HG03442 (cell line): ENCODE data around the gene CEP104.

ENCODE experiments used
- ATAC-seq: cut with Tn5 transposase; IDR thresholded peaks from one replicate; pipeline ENCODE4 v1.9.1; 2021; ENCODE audit warnings: mild to moderate bottlenecking, moderate library complexity; ENCODE audit not compliant: unreplicated experiment

CEP104 gene

DNA sequence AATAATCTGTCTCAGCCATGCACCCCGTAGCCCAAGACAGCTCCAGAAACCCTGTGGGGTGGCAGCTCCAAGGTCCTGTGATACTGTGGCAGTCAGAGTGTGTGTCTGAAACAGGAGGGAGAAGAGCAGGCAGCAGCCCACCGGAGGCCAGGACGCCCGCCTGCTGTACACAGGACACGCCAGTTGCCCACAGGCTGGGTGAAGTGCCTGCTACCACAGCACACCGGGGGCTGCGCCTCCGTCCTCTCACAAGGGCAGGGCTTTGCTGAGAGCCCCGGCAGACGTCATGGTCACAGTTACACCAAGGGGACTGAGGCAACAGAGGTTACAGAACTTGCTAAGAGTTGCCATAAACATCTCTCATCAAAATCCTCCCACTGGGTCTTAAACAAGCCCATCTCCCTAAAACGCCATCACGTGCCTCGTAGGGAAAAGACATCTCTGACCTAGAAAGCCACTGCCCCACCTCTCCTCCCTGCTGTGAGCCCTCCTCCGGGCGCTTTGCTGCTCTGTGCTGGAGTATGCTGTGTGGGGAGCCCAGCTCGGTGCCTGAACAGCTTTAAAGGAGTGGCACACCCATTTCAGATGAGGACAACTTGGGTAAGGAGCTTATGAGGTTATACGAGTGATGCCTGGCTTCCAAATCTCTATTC is 37.7 kb upstream of the CEP104 start:
- no peak for ATAC-seq

DNA sequence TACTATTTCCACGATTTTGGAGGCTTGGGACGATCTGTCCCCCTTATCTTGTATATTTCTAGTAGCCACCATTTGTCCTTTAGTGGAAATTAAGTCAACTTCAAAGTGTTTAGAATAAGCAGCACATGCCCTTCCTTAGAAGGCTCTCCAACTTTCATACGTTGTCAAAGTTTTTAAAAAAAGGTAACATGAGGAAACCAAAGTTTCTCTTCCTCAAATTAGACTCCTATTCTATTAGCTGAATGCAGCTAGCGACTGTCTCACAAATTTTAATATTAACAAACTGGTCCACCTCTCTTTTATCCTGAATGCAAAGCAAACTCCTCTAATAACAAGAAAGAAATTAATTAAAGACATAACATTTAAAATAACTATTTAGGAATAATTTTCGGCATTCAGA is 36.2 kb upstream of the CEP104 start:
- no peak for ATAC-seq

DNA sequence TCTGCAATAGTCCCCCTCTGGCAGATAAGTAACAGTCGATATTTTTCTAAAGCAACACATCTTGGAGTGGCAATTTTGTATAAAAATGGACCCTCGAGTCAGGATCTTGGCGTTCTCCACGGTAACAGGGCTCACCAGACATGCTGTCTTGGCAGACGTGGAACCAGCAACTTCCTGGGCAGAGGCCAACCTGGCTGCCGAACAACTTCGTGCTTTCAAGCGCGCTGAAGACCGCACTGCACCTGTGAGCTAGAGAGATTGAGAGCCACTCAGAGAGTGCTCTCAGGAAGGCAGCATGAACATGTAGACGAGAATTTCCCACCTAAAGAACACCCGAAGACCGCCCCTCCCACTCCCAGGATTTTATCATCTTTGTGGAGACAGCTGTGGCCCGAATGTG is 35.7 kb upstream of the CEP104 start:
- no peak for ATAC-seq

DNA sequence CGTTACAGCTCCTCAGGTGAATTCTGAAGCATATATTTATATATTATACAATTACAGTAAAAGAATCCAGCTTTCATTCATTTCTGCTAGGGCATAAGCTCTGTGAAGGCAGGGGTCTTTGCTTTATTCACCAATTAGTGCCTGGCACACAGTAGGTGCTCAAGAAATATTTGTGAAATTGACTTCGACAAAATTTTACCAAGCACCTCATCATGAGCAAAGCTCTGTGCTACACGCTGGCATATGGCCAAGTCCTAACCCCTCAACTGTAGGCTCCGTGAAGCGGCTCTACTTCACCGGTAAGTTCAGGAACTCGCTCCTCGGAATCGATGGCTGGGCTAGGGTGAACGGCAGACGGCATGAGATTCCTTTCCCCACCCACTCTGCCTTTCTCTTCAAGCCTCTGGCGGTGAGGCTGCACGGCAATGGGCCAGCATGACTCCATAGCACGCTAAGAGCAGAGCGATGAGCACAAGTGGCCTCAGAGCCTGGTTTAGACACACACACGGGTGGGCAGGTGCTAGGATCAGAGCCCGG is 34.4 kb upstream of the CEP104 start:
- no peak for ATAC-seq

DNA sequence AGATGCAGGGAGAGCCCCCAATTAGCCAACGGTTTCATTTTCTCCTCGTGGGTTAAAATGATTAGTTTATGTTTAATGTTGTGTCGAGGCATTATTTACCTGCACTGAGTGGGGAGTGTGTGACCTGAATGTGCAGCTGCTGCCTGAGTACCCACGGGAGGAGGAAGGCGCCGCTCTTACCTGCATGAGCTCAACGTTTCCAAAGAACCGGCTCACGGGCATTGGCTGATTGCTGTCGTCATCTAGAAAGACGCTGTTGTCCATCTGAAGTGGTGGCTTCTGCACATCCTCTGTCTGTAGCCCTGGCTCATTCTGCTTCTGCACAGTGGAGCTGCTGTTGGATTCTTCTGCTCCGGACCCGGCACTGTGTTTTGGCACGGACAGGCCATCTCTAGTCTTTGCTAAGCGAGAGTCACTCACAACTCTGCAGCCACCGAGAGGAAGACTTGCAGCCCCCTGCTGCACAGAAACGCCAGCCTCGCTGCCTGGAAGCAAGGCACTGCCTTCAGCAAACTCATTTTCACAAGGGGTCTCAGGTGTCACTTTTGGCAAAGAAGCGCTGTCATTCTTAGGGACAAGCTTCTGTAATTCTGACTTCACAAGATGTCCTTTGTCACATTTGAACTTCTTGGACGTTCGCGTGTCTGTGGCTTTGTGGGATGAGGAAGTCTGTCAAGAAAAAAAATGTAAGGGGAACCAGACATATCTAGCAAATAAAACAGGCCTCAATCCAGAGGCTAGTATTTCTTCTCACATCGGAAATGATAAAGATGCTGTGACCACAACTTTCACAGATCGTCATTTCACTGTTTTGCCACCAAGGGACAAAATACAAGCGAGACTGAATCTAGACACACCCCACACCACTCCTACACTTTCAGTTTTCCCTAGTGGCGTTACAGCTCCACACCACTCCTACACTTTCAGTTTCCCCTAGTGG is 33.6 kb upstream of the CEP104 start:
- ATAC-seq = no peak

DNA sequence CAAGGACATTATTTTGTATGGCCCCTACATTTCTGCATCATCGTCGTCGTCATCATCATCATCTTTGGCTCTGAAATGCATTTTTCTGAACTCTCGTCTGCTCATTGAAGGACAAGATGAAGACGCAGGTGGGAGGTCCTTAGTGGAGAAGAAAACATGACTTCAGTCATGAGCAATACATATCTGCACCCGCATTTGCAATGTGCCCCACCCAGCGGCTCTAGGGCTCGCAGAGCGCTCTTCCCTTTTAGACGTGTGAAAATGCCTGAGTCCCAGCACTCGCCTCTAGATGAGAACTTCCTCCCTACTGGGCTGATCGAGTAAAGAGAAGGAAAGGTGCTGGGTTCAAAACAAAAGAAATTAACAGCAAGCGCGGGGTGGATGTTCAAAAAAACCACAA is 32.9 kb upstream of the CEP104 start:
- no peak for ATAC-seq

DNA sequence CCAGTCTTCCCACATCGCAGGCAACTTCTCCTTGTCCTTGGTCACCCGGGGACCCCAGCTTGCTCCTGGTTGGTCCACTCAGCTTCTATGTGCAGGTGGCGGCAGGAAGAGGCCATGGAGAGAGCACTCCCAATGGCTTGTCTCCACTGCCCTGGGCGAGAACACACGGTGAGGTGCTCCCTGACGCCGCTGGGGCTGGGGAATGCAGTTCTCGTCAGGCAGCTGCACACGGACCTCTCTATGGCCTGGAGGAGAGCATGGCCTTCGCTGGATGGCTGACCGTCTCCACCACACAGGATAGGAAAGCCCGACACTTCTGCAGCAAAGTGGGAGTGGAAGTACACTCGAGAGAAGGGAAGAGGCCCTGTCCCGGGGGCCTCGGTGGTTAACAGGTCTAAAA is 31.3 kb upstream of the CEP104 start:
- ATAC-seq = no peak

DNA sequence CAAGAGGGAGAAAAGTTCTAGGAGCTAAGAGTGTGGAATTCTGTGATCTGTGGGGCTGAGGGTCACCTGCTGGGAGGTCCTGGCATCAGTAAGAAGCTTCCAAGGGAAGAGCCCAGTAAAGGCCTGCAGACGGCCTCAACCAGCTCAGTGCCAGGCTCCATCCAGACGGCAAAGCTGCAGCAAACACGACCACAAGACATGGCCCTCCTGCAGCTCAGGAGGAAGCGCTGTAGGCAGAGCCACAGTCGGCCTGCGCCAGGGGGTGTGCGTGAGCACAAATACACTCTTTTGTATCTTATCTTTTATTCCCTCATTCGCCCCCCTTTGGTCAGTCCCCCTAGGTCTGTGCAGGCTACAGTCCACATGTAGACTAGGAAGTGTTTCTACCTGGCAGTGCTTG is 29.7 kb upstream of the CEP104 start:
- ATAC-seq = no peak

DNA sequence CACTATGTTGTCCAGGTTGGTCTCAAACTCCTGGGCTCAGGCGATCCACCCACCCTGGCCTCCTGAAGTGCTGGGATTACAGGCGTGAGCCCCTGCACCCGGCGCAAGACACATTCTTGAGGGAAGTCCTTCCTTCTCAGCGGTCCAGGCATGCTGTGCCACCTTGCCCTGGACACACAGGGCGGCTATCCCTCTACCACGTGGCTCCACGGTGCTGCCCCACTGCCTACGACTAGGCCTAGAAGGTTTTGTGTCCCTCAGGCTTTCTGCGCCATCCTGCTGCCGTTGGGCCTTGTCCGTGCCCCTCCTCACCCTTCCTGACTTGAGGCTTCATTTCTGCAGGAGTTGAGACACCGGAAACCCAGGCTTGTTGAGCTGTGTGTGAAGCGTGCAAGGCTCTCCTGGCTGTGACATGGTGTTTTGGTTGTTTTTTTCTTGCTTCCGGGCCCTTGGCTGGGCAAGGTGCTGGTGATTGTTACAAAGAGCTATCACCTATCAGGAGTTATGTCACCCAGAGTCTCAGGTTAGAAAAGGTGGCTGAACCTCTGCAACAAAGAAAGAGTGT is 29.2 kb upstream of the CEP104 start:
- no peak for ATAC-seq

DNA sequence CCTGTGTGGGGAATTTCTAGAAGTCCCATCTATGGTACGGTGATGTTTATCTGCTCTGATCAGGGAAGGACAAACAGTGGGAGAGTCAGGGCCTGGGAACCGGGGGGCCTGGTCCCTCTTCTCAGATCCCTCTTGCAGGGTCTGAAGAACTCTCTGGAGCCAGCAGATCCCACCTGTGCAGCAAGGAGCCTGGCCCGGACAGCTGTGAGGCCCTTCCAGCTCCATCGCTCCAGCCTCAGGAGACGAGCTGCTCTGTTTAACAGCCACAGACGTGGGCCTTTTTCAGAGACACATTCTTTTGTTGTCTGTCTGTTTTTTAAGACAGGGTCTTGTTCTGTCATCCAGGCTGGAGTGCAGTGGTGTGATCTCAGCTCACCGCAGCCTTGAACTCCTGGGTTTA is 28.6 kb upstream of the CEP104 start:
- ATAC-seq = no peak

DNA sequence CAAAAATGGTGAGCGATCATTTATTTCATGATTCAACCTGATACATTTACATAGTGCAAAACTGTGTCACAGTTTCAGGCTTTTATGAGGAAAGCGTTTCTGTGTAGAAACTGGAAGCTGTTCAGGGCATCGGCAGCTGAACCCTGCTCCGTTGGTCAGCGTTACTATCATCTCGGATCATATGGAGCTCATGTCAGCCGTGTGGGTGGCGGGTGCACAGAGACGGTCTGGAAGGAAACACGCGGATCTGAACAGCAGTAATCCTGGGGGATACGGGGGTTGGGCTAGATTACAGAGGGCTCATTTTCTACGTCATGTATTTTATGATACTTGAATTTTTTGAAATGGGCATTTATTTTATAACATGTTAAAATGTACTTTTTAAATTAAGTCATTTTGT is 28.0 kb upstream of the CEP104 start:
- ATAC-seq = no peak

DNA sequence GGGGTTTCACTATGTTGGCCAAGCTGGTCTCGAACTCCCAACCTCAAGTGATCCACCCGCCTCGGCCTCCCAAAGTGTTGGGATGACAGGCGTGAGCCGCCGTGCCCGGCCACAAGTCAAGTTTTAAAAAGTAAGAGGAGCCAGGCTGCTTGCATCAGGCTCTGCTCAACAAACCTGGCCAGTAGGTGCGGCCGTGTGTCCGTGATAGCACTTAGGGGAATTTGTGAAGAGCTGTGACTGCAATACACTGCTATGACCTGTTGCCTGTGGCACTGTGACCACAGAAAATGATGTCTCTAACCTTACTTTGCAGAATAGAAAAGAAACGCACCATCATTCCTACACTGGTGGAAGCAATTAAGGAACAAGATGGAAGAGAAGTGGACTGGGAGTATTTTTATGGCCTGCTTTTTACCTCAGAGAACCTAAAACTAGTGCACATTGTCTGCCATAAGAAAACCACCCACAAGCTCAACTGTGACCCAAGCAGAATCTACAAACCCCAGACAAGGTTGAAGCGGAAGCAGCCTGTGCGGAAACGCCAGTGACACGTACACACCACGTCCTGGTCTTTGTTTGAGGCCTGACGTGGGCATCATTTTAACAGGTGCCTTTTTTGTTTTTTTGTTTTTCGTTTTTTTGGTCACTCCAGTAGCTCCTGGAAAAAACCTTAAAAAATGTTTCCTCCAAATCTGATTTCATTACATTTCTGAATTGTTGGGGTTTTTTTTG is 26.3 kb upstream of the CEP104 start:
- ATAC-seq = no peak

DNA sequence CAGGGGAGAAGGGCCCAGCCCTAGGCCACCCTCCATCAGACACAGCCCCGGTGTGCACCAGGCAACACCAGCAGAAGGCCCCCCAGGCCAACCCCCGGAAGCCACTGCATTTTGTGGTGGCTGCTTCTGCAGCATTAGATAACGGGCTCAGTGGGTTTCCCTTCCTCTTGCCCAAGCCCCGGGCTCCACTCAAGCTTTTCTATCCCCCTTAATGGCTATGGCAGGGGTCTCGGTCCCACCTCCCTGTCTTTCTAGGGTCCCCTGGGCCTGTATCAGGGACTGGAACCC is 24.1 kb upstream of the CEP104 start:
- ATAC-seq = no peak

DNA sequence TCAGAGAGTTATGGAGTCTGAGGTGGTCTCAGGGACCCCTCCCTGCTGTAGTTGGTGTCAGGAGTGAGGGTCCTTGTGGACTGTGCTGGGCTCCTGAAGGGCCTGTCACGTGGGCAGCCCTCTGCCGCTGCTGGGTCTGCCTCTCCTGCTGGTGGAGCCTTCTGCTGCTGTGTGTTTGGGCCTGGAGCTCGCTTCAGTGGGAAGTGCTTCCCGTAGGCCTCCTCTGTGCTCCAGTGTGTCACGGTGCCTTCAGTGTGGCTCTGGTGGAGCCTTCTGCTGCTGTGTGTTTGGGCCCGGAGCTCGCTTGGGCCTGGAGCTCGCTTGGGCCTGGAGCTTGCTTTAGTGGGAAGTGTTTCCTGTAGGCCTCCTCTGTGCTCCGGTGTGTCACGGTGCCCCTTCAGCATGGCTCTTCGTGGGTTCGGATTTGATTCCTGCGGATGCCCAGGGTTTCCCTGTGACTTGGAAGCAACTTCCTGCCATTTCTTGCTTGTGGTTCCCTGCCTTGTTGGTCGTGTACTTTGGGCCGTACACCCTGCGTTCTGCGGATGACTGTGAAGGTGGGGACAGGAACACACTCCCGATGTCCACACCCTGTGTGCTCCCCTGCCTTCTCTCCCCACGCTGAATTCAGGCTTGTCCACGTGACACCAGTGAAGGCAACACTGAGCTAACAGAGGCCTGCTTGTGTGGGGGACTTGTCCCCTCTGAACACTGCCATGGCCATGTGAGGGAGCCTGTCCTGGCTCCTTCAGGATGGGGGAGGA is 23.6 kb upstream of the CEP104 start:
- no peak for ATAC-seq

DNA sequence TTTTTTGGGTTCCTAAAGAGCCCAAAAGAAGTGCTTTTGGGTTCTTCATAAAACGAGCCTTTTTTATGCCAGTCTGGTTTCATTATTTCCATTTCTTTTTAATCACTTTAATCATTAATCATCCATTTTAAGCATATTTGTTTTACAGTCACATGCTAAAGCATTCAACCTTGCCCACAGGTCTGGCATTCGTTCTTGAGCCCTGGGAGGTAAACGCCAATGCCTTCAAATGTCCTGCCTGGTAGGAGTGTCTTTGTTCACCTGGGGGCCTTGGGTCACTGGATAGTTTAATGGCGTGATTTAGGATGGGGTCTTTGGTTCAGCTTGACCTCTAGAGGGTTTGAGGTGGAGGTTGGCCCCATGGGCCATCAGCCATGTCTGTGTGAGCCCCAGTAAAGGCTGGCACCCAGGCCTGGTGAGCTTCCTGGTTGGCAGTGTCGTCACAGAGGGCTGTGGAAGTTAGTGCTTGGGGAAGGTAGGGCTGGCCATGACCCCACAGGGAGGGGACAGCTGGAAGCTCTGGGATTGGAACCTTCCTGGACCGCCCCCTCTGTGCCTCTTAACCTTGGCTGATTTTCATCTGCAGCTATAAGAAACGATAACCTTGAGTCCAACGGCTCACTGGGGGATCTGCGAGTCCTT is 22.9 kb upstream of the CEP104 start:
- no peak for ATAC-seq

DNA sequence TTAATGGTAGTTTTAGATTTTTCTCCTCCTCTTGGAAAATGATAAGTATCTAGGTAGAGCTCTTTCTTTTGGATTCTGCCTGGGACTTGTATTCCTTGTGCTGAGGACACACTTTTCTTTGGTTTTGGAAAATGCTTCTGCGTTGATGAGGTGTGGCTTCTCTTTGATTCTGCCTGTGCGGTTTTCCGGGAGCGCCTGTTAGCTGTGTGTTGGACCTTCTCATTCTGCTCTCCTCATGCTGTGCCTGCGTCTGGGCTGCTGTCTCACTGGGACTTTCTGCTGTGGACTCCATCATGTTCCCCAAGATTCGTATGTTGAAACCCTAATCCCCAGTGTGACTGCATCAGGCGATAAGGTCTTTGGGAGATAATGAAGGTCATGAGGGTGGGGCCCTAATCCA is 22.1 kb upstream of the CEP104 start:
- no peak for ATAC-seq

DNA sequence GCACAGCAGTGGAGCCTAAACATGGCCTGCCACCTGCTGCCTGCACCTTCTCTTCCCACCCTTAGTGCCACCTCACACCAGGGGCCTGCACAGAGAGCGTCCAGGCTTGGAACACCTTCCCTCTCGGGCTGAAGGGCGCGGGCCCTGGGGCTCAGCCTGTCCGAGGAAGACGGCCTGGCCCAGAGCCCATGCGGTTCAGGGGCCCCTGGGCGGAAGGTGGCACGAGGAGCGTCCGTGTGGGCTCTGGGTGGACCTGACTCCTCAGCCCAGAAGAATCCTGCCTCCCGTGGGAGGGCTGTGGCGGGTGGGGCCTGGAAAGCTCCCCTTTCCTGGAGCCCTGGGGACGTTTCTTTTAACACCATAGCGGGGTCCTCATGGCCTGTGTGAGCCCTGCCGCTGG is 19.7 kb upstream of the CEP104 start:
- no peak for ATAC-seq

DNA sequence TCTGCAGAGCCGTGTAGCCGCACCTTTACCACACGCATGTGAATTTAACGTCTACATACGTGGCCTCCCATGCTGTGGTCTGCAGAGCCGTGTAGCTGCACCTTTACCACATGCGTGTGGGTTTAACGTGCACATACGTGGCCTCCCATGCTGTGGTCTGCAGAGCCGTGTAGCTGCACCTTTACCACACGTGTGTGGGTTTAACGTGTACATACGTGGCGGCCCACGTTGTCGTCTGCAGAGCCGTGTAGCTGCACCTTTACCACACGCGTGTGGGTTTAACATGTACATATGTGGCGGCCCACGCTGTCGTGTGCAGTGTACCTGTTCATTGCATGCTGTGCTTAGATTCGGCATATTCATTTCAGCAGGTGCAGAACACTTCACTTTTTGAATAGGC is 17.7 kb upstream of the CEP104 start:
- ATAC-seq = no peak

DNA sequence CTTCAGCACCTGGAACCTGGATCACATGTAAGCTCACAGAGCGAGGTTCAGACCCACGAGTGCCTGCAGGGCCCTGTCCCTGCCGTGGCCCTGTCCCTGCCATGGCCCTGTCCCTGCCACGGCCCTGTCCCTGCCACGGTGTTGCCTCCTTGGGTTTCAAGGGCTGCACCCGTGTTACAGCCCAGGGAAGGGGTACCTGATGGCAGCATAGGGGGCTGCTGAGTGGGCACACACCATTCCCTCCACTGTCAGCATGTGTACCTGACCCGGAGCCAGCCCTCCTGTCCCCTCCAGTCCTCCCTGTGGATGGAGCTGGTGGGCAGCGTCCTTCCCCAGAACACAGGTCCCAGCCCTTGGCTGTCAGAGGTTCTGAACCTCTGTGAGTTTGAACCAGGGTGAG is 15.5 kb upstream of the CEP104 start:
- ATAC-seq = no peak

DNA sequence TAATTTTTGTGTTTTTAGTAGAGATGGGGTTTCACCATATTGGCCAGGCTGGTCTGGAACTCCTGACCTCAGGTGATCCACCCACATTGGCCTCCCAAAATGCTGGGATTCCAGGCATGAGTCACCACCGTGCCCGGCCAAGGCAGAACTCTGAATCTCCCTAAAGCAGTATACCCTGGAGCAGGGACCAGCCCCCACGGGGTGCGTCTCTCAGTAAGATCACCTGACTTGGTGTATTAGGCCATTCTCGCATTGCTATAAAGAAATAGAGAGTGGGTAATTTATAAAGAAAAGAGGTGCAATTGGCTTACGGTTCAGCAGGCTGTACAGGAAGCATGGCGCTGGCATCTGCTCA is 14.4 kb upstream of the CEP104 start:
- ATAC-seq = no peak
